Measurements from ENCODE around the gene SNRPD2.

Gene SNRPD2

DNA sequence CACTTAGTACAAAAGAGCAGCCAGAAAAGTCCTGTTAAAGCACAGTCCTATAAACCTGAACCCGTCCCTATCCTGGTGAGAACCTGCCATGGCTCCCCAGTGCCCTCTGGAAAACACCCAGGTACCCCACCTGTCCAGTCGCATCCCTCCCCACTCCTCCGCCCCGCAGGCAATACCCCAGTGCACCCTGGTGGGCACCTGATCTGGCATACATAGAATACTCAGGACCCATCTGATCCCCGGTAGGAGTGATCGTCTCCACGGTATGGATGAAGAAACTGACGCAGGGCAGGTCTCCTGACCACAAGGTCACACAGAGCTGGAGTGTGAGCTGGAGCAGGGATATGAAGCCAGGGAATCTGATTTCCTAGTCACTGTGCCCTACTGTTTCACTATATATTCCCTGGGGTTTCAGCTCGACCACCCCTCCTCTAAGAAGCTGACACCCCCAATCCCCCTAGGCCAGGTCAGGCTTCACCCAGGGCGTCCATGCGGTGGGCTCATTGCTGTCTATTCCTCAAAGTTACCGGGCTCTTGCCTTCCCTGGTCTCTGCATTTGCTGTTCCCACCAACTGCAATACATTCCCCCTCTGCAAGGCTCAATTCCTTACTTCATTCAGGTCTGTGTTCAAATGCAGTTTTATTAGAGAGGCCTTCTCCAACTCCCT lies 26.4 kb upstream of the SNRPD2 start:
- H3K27ac Mint-ChIP-seq, result peak overlapping the region; percentile 98
- no peaks in the 10 kb centered on the region for H3K9me3 Mint-ChIP-seq
- peaks cover 53% of the 10 kb centered on the region for H3K4me1 Mint-ChIP-seq
- TF ChIP-seq, protein P1, sequence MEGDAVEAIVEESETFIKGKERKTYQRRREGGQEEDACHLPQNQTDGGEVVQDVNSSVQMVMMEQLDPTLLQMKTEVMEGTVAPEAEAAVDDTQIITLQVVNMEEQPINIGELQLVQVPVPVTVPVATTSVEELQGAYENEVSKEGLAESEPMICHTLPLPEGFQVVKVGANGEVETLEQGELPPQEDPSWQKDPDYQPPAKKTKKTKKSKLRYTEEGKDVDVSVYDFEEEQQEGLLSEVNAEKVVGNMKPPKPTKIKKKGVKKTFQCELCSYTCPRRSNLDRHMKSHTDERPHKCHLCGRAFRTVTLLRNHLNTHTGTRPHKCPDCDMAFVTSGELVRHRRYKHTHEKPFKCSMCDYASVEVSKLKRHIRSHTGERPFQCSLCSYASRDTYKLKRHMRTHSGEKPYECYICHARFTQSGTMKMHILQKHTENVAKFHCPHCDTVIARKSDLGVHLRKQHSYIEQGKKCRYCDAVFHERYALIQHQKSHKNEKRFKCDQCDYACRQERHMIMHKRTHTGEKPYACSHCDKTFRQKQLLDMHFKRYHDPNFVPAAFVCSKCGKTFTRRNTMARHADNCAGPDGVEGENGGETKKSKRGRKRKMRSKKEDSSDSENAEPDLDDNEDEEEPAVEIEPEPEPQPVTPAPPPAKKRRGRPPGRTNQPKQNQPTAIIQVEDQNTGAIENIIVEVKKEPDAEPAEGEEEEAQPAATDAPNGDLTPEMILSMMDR (IDR thresholded peaks at IDR 0.05), result no peak
- no peaks in the 10 kb centered on the region for H3K27me3 Mint-ChIP-seq (ENCODE audit: low read depth, poor library complexity)
- H3K4me3 Mint-ChIP-seq, result peak overlapping the region; percentile 85
- no peak for DNase-seq
- H3K36me3 Mint-ChIP-seq (ENCODE audit: low read depth), result peaks cover 35% of the 10 kb centered on the region

DNA sequence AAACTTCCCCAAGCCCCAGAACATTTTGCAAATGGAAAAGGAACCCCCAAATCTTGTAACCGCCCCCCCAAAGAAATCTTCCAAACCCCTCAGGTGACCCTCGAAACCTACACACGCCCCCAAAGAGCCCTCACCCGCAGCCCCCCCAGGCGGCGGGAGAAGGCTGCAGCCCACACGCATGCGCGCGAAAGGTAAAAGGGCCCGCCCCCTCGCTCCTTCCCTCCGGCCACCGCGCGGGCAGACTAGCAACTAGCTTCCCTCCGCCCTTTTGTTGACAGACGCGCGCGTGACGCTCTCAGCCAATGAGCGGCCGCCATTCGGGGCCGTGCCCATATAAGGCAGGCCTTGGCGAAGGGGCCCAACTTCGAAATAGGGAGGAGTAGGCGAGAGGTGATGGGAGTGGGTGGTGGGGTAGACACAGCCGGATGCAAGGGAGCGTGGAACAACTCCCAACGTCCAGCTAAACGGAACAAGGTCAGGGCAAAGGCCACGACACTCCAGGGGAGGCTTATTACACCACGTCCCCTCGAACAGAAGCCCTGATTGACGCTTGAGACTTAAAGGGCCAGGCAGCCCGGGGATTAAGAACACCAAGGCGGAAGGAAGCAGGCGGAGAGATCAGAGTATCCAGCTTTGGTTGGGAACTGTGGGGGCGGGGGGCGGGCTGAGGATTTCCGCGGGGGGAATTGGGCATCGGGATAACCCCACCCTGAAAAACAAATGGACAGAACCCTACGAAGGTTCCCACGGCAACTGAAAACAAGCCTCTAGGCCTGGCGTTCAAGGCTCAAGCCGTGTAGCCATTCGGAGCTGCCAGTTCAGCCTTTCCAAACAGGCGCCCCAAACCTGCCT lies 25.6 kb upstream of the SNRPD2 start:
- H3K4me3 Mint-ChIP-seq, result peak overlapping the region; percentile 85

DNA sequence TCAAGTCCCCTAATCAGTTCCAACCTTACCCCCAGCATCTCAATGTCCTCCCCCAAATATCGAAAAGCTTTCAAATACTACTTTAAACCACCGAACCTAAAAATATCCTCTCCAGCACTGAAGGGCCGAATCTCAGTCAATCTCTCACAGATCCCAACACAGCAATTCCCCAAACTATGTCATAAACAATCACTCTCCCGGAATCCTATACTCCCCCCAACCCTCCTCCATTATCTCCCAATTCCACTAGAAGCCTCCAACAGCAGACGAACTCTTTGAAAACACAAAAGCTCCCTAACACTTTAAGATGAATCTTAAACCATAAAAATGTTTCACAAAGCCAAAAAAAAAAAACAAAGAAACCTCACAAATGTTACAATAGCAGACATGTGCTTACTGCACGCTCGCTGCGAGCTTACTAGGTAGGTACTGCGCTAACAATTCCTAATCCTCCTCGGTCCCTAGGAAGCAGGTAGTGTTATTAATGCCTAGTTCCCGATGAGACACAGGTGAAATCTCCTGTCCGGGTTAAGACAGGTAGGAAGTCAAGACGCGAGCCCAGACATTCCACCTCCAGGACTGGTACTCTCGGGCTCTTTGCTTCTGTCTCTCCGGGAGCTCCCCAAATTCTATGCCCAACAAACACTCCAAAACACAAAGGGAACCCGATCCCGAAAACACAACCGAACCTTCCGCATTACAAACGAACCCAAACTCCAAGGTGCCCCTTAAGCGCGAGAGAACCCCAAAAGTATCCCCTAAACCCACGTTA lies 24.8 kb upstream of the SNRPD2 start:
- H3K9me3 Mint-ChIP-seq, result no peaks in the 10 kb centered on the region
- H3K4me3 Mint-ChIP-seq, result peak overlapping the region; percentile 85
- TF ChIP-seq, protein P1 (IDR thresholded peaks at IDR 0.05), result no peak
- H3K27me3 Mint-ChIP-seq (ENCODE audit: low read depth, poor library complexity), result no peaks in the 10 kb centered on the region
- H3K36me3 Mint-ChIP-seq (ENCODE audit: low read depth), result peaks cover 27% of the 10 kb centered on the region
- no peak for DNase-seq
- peak overlapping the region; percentile 98 for H3K27ac Mint-ChIP-seq
- peaks cover 53% of the 10 kb centered on the region for H3K4me1 Mint-ChIP-seq

More for the DNA sequence above, 25.6 kb upstream of the SNRPD2 start:
- Mint-ChIP-seq H3K4me1 (peaks cover 53% of the 10 kb centered on the region), H3K27me3 (ENCODE audit: low read depth, poor library complexity) (no peaks in the 10 kb centered on the region), H3K9me3 (no peaks in the 10 kb centered on the region), H3K36me3 (ENCODE audit: low read depth) (peaks cover 33% of the 10 kb centered on the region), H3K27ac (peak overlapping the region; percentile 98)
- TF ChIP-seq, protein P1 (IDR thresholded peaks at IDR 0.05), result no peak
- peak; percentile 97 for DNase-seq

DNA sequence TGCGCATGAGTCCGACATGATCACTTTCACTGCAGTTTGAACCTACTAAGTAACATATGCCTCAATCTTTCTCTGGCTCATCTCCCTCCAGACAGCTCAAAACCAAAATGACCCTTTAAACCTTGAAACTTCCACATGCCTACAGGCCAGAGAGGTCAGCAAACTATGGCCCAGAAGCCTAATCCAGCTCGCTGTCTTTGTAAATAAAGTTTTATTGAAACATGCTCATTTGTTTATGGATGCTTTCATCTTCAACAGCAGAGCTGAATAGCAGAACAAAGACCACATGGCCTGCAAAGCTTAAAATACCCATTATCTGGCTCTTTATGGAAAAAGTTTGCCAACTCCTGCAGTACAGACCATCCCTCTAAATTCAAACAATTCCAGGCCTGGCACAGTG lies 23.4 kb upstream of the SNRPD2 start:
- DNase-seq, result no peak
- Mint-ChIP-seq H3K4me1 (peaks cover 59% of the 10 kb centered on the region), H3K36me3 (ENCODE audit: low read depth) (peaks cover 23% of the 10 kb centered on the region), H3K4me3 (peak overlapping the region; percentile 35), H3K27ac (no peak overlapping the region), H3K27me3 (ENCODE audit: low read depth, poor library complexity) (no peaks in the 10 kb centered on the region), H3K9me3 (no peaks in the 10 kb centered on the region)
- TF ChIP-seq, protein P1 (IDR thresholded peaks at IDR 0.05), result no peak

DNA sequence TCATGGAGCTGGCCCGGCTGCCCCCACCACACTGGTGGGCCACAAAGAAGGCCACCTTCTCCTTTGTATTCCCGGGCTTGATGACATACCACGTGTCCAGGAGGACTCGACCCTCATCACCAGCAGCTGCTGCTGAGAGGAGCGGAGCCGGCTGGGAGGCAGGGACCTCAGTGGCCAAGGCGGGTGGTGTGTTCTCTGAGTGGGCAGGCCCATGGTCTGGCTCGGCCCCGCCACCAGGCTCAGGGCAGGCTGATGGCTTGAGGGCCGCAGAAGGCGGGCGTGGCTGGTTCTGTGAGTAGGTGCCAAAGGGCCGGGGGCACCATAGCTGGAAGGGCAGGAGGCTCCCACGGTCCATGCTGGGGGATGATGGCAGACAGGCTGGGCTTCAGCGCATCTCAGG lies 21.4 kb upstream of the SNRPD2 start:
- peaks cover 22% of the 10 kb centered on the region for H3K36me3 Mint-ChIP-seq (ENCODE audit: low read depth)
- no peak overlapping the region for H3K27ac Mint-ChIP-seq
- H3K27me3 Mint-ChIP-seq (ENCODE audit: low read depth, poor library complexity), result no peaks in the 10 kb centered on the region
- no peak for DNase-seq
- no peaks in the 10 kb centered on the region for H3K9me3 Mint-ChIP-seq
- peaks cover 51% of the 10 kb centered on the region for H3K4me1 Mint-ChIP-seq
- TF ChIP-seq, protein P1 (IDR thresholded peaks at IDR 0.05), result no peak
- no peak overlapping the region for H3K4me3 Mint-ChIP-seq
